WI38 (cell line): ENCODE data around the gene ARID3B.

Experiments used
- H3K4me3 ChIP-seq: 2 replicates; pipeline ENCODE4 v1.5.1; 2011; ENCODE audit warnings: low read depth, mild to moderate bottlenecking, control low read depth, low read length
- TF ChIP-seq, protein P1 (sequence below): IDR thresholded peaks from 2 replicates; pipeline ENCODE4 v1.5.1; 2012; ENCODE audit warnings: low read depth, mild to moderate bottlenecking, control low read depth, low read length

The ARID3B gene

DNA sequence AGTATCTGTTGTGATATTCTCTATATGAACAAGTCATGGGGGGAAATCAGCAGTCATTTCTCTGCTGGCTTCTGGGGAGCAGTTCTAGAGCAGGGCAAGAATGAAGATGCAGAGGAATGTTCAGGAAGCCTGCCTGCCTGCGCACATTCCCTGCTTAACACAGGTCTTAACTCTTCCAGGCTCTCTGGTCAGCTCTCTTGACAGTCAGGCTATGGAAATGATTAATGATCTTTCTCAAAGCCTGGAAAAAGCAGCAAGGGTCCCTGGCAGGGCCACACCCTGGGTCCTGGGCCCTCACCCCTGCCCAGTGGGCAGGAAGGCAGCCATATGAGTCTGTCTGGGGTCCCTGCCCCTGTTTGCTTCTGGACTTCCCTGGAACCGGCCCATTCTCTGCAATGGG, 43.2 kb downstream of the ARID3B start:
- TF ChIP-seq, protein P1, sequence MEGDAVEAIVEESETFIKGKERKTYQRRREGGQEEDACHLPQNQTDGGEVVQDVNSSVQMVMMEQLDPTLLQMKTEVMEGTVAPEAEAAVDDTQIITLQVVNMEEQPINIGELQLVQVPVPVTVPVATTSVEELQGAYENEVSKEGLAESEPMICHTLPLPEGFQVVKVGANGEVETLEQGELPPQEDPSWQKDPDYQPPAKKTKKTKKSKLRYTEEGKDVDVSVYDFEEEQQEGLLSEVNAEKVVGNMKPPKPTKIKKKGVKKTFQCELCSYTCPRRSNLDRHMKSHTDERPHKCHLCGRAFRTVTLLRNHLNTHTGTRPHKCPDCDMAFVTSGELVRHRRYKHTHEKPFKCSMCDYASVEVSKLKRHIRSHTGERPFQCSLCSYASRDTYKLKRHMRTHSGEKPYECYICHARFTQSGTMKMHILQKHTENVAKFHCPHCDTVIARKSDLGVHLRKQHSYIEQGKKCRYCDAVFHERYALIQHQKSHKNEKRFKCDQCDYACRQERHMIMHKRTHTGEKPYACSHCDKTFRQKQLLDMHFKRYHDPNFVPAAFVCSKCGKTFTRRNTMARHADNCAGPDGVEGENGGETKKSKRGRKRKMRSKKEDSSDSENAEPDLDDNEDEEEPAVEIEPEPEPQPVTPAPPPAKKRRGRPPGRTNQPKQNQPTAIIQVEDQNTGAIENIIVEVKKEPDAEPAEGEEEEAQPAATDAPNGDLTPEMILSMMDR: no peak
- no peak overlapping the region for H3K4me3 ChIP-seq

DNA sequence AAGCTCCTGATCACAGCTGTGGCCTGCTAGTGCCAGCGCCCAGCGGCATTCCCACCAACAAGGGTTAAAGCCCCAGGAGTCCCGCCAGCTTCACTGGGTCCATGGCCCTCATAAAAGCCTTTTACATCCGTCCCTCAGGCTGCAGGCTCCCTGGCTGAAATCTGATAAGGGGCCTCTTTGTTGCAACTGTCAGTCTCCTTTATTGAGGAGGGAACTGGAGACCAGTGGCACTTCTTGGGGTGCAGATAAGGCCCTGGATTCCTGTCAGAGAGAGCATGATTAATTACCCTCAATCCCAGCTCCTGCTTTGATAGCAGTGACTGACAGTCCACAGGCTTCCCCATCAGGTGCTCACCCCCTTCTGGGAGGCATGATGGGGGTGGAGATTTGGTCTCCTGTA, 43.8 kb downstream of the ARID3B start:
- TF ChIP-seq, protein P1: no peak
- H3K4me3 ChIP-seq: no peak overlapping the region

DNA sequence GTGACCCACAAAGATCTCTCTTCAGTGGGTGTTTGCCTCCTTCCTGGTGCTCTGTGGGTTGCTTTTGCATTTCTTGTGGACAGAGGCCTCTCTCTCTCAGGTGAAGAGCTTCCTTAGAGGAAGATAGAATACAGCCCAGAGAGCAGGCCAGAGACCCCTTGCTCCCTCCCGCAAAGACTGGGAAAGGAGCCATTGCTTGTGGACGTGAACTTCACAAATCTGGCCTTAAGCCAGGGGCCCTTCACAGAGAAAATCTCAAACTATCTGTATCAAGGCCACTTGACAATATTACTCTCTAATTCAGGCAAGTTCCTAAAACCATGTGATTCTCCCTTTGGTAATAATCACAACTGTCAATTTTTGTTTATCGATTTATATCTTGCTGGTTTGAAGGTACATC, 44.2 kb downstream of the ARID3B start:
- TF ChIP-seq, protein P1: no peak

DNA sequence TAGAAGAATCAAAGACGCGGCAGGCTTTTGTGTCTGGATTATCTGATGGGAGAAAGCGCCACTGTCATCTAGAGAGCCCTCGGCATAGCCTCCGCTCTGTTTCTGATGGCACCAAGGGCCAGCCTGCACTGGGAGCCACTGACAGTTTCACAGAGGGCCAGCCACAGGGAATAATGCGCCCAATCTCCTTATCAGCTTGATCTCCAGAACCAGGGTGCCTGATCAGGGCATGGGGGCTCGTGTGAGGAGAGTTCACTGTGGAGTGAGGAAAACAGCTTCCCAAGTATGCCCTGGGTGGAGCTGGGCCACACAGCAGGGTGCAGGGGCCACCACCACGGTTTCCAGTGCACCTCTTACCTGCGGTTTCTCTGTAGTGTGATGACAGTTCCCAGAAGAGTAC, 44.8 kb downstream of the ARID3B start:
- H3K4me3 ChIP-seq: no peak overlapping the region
- TF ChIP-seq, protein P1: no peak

More for the DNA sequence above, 44.2 kb downstream of the ARID3B start:
- no peak overlapping the region for H3K4me3 ChIP-seq

DNA sequence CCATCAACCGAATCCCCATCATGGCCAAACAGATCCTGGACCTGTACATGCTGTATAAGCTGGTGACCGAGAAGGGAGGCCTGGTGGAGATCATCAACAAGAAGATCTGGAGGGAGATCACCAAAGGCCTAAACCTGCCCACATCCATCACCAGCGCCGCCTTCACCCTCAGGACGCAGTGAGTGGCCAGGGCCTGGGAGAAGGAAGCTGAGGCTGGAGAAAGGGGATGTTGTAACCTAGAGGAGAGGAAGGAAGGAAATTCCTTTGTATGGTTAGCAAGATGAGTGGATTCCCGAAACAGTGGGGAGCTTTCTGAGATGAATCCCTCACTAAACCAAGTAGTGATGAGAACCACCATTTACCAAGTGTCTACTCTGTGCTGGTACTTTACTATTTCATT, 48.8 kb downstream of the ARID3B start:
- no peak overlapping the region for H3K4me3 ChIP-seq
- TF ChIP-seq, protein P1: no peak

DNA sequence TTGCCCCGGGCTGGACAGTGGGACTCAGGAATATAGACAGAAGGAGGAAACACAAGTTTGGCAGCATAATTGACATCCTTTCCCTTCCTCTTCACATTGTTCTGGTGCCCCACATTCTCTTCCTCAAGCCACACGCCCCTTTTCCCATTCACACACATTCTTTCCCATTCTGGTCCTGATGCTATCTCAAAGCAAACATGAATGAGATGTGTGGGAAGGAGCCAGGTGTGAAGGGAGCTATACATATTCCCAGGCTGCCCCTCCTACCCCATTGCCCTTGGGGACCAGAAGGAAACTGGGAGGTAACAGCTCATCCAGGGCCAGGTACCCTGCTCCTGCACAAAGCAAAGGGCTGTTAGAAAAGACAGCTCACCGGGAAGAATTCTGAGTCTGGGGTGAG, 51.2 kb downstream of the ARID3B start:
- no peak overlapping the region for H3K4me3 ChIP-seq
- TF ChIP-seq, protein P1: no peak

DNA sequence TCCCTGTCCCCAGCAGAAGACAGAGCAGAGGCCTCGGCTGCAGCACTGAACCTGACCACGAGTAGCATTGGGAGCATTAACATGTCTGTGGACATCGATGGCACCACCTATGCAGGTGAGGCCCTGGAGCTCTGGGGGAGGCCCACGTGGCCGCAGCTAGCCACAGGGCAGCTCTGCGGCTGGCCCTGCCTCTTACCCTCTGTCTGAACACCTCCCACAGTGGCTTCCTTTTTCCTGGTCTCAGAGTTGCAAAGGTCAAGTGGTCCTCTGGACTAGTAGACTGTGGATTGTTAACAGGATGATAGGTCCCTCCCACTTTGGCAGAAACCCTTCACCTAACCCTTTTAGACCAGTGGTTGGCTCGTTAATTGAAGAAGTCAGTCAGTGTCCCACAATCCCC, 52.1 kb downstream of the ARID3B start:
- no peak overlapping the region for H3K4me3 ChIP-seq
- TF ChIP-seq, protein P1: no peak
